ENCODE data around the gene CNTNAP2.
"Not testable (repeated sequence)": the region's sequence is repeated elsewhere in the genome, so short reads cannot be mapped to it uniquely, and the experiment has no call there.

Gene CNTNAP2

DNA sequence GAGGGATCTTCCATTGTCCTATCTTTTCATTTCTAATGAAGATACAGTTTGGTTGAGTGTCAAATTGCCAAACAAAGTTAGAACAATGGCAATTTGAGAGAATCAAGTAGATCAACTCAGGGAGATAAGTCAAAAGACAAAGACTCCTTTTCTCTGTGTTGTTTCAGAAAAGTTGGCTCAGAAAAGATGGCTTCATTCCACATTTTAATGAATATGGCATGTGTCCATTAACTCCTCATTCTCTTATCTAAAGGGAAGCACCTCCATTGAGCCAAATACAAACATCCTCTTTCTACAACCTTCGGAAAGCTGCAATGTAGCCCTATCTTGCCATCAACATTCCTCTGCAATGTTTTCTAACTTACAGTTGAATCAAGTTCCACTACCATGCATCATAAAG, 1535.0 kb downstream of the CNTNAP2 start:
- DNase-seq (ENCODE audit: low read depth) = no peak

DNA sequence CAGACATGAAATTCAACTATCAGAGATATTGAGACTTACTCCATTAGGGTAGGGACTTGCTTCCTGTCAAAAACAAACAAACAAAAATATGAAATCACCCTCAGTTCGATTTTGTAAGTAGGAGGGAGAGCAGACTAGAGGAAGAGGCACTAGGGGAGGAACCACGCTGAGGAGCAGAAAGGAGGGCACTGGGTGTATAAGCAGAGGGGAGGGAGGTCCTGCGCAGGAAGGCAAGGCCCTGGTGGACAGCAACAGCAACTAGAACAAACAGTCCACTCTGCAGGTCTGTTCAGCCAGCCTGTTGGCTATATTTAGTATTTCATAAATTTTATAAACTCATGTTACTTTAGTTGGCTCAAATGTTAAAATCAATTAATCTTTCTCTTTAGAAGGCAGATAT, 1536.9 kb downstream of the CNTNAP2 start:
- no peak for DNase-seq (ENCODE audit: low read depth)

DNA sequence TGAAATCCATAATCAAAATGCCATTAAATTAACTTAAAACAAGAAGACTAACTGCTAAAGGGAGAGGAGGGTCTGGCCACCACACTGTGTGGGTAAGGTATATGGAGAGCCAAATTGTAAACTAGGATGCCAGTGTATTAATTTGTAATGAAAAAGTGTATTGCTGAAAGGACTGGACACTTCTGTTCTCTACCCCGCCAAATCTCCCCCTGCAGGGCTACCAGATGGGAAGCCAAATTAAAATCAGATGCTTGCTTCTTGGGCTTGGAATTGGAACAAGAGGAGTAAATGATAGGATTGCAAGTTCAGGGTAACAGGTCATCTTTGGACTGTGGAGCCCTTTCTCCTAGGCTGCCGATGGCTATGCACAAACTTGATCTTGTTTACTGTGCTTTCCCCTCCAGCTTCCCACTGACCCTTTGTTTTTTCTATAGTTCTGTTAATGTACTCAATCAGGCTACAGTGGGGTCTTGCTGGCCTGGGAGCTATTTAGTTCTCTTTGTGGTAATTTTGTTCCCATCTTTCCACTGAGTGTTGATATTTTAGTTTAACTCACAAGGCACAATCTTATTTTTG, 1541.9 kb downstream of the CNTNAP2 start:
- no peak for DNase-seq (ENCODE audit: low read depth)

- DNase-seq (ENCODE audit: low read depth) = no peak
These were observed 1542.7 kb downstream of the CNTNAP2 start for GRCh38 chr7:147659036-147659995.

- DNase-seq (ENCODE audit: low read depth) = no peak
These were observed 1547.9 kb downstream of the CNTNAP2 start for GRCh38 chr7:147664541-147664940.

GRCh38 chr7:147670759-147671158, 1554.2 kb downstream of the CNTNAP2 start:
- no peak for DNase-seq (ENCODE audit: low read depth)

DNA sequence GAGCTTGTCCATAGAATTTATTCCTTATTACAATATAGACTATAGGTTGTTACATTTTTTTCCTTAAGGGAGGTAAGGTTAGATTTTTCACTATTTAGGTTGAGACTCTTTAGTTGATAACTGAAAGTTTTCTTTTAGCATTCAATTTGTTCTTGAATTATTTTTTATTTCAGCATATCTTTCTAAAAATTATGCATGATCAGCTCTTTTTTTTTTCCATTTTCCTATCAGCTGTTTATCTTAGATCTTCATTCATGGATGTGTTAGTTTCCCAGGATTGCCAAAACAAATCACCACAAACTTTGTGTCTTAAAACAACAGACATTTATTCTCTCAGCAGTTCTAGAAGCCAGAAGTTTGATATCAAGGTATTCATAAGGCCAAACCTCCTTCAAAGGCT, 1558.1 kb downstream of the CNTNAP2 start:
- no peak for DNase-seq (ENCODE audit: low read depth)

DNA sequence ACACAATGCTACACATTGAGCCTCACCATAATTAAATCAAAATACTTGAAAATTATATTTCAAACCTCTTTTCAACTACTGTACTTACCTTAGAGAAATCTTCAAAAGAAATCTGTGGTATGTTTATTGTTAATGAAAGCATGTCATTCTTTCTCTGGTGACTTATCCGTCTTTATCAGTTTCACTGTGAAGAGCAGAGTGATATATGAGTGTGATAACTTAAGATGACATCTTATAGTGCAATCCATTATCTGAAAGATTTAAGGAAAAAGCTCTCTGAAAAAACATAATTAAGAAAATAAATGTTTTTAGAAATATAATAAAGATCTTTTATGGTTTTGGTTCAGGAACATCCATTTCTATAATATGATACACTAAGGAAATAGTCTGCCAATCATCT, 1562.3 kb downstream of the CNTNAP2 start:
- no peak for DNase-seq (ENCODE audit: low read depth)

DNA sequence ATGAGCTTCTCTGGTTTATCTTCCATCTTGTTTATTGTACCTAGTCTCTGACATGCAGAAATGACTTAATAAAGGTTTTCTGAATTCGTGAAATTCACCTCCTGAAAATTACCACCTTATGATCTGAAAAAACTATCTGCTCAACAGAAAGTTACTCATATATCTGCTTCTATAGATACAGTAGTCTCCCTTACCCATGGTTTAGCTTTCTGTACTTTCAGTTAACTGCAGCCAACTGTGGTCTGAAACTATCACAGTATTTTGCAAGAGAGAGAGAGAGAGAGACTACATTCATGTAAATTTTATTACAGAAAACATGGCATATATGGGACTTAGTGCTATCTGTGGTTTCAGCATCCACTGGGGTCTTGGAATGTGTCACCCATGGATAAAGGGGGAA, 1564.9 kb downstream of the CNTNAP2 start:
- no peak for DNase-seq (ENCODE audit: low read depth)

DNA sequence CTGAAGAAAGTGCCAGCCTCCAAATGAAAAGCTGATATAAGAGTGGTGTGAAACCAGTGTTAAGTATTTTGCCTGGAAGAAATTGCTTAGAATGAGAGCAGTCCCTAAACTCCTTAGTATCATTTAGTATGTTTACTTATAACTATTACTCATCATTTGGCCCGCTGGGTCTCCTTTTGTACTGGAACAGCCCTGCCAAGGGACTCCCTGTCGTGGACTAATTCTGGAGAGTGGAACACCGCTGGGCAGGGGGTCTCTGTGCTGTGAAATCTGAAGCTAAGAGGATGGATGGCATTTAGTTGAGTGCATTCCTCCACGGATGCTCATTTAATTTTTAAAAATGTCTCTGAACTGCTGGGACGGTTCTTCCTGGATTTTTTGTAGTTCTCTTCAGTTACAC, 1584.1 kb downstream of the CNTNAP2 start:
- DNase-seq (ENCODE audit: low read depth) = no peak

- DNase-seq (ENCODE audit: low read depth) = no peak
These were observed 1591.3 kb downstream of the CNTNAP2 start for GRCh38 chr7:147707926-147708325.

DNA sequence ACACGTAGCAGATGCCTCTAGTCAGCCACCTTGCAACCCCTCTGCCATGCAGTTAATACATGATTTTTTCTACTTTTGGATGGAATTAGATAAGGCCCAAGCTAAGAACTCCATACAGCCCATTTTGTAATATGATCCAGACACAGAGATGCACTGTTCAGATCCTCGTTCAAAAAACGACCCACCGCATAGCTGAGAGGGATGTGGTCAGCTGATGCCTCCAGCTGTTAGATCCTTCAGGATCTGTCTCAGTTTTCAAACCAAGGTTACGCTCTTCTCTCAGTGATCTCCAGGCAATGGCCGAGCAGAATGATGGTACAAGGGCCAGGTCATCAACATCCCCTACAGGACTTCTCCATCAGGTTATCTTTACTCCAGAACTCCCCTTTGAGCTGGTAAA, 1592.3 kb downstream of the CNTNAP2 start:
- DNase-seq (ENCODE audit: low read depth) = no peak

DNA sequence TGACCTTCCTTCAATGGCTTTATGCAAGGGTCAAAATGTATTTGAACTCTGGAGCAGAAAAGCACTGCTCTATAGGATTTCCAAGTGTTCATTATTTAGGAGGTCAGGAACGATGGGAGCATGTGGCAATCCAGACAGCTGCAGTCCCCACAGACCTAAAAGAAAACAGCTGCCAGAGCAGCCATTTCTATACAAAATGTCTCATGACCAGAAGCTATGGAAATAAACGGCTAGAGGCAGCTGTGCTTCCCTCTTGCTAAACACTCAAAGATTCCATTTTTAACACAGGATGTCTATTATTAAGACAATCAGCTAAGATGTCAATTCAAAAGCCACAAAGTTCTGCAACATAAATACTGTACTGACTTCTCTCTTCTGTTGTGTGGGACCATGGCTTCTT, 1594.8 kb downstream of the CNTNAP2 start:
- no peak for DNase-seq (ENCODE audit: low read depth)

DNA sequence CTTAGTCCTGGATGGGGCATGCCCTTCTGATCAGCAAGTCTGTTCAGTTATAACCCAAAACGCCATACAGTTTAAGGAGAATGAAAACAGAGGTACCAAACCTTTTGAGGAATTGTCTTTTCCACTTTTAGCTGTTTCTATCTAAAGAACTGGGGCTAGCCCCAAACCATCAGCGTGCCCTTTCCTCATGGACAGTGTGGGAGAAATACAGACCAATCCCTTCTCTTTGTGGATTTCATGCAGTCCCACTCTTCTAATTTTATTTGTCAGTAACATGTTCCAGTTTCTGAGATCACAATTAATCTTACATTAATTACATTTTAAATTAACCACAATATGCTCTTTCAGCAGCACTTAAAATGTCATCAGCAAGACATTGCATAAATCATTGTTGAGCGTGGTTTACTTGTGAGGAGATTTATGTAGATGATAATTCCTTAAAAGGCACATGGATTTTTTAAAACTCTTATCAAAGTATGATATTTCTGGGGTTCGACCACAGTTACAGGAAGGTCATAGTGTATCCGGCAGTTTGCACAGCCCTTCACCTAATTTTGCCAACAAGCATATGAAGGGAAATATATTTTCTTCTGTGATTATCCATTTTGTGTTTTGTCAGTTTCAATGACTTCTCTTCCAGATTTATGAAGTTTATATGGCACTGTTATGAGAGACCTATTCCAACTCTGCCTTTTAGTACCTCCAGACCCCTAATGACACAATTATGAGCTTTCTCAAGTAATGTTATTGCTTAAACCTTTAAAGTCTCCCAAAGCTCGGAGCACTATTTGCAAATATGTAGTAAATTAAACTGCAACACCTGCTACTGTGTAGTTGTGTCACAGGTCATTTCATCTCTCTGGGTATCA, 1605.6 kb downstream of the CNTNAP2 start:
- no peak for DNase-seq (ENCODE audit: low read depth)

DNA sequence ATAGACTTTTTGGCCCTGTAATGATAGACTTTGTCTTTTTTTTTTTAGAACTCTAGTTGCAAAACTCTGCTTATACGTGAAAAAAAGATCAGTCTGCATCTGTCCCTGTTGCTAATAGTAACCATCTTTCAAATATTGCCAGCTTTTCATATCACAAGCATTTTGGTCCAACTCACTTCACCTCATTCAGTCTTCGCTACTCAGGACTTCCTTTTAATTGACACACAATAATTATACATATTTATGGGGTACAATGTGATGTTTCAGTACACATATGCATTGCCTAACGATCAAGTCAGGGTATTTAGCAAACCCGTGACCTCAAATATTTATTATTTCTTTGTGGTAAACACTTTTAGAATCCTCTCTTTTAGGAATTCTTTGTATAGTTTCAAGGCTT, 1606.9 kb downstream of the CNTNAP2 start:
- no peak for DNase-seq (ENCODE audit: low read depth)

GRCh38 chr7:147731311-147731710, 1614.7 kb downstream of the CNTNAP2 start:
- DNase-seq (ENCODE audit: low read depth) = no peak

DNA sequence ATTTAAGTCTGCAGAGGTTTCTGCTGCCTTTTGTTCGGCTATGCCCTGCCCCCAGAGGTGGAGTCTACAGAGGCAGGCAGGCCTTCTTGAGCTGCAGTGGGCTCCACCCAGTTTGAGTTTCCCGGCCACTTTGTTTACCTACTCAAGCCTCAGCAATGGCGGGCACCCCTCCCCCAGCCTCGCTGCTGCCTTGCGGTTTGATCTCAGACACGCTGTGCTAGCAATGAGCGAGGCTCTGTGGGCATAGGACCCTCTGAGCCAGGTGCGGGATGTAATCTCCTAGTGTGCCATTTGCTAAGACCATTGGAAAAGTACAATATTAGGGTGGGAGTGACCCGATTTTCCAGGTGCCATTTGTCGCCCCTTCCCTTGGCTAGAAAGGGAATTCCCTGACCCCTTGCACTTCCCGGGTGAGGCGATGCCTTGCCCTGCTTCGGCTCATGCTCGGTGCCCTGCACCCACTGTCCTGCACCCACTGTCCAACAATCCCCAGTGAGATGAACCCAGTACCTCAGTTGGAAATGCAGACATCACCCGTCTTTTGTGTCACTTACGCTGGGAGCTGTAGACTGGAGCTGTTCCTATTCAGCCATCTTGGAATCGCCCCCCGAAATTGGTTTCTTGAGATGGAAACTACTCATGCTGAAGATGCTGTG, 1621.1 kb downstream of the CNTNAP2 start:
- DNase-seq (ENCODE audit: low read depth) = not testable (repeated sequence)

GRCh38 chr7:147742301-147742700, 1625.7 kb downstream of the CNTNAP2 start:
- DNase-seq (ENCODE audit: low read depth) = no peak

- no peak for DNase-seq (ENCODE audit: low read depth)
These were observed 1639.7 kb downstream of the CNTNAP2 start for GRCh38 chr7:147756300-147756699.

- no peak for DNase-seq (ENCODE audit: low read depth)
These were observed 1642.8 kb downstream of the CNTNAP2 start for GRCh38 chr7:147759327-147759943.

GRCh38 chr7:147765301-147765700, 1648.7 kb downstream of the CNTNAP2 start:
- no peak for DNase-seq (ENCODE audit: low read depth)

DNA sequence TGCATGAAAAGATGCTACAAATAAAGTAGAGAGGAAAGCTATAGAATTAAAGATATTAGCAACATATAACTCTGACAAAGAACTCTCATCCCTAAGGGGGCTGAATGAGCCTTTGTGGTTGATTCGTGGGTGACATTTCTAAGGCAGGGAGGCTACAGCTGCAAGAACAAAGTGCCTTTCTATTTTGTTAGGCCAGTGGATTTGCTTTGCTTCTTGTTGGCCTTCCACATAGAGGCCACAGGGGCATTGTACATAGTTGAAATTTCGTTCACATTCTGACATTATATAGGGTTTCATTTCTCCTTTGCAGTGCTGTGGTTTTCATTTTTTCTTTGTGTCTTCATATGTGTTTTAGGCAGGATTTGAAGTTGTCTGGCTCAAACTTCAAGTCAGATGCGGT, 1654.7 kb downstream of the CNTNAP2 start:
- no peak for DNase-seq (ENCODE audit: low read depth)

Data from activated T-helper 9 cell treated with anti-CD3 and anti-CD28 coated beads, Interleukin-2, amount 50 U/mL, for 16 hours (primary cell).